GM12878 (cell line): ENCODE data around the gene CHAD.

Experiments
- NR2C2 ChIP-seq: IDR thresholded peaks from 2 replicates; pipeline ENCODE4 v1.6.1; 2011; ENCODE audit warnings: borderline replicate concordance, low read depth; ENCODE audit not compliant: control insufficient read depth, insufficient read length
- NRF1 ChIP-seq: conservative IDR thresholded peaks from 2 replicates; pipeline ENCODE4 v1.6.1; 2011; ENCODE audit warnings: mild to moderate bottlenecking, low read depth, low read length, improper control_type of control experiment
- POLR2A ChIP-seq: IDR thresholded peaks from 2 replicates; pipeline ENCODE4 v1.6.1; 2011; ENCODE audit warnings: low read depth, mild to moderate bottlenecking, low read length
- TF ChIP-seq, protein P1 (sequence below): fragments of 450-650 bp; IDR thresholded peaks from 2 replicates; pipeline ENCODE4 v1.6.1; 2016; ENCODE audit warnings: mild to moderate bottlenecking, moderate library complexity, borderline replicate concordance

DNA sequence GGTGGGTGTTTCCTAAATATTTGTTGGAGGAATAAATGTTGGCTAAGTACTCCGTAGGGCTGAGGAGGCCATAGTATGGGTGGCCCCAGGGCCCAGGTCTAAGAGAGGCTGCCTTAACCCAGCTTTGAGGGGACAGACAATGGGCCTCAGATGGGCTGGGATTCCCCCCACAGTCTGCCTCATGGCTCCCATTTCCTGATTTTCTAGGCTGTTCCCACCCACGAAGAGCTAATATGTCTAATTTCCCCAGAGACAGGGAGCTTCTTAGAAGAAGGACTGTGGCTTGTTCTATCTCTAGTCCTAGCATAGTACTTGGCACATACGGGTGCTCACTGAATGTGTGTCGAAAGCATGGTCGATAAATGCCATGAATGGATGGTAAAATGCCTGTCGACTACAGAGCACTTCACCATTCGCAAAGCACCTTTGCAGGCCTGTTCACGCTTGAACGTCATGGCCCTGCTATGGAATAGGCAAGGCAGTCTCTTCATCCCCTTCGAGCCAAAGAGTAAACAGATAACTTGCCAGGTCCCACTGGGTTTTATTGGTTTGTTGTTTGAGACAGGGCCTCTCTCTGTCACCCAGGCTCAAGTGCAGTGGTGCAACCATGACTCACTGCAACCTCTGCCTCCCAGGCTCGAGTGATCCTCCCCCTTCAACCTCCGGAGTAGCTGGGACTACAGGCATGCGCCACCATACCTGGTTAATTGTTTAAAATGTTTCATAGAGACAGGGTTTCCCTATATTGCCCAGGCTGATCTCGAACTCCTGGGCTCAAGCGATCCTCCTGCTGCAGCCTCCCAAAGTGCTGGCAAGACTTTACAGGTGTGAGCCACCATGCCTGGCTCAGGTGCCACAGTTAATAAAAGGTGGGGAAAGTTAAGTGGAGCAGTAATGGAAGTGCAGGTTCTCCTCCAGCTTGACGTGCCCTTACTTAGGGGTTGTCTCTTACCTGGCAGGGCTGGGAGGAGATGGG, 9.7 kb downstream of the CHAD start:
- TF ChIP-seq NR2C2 = no peak
- TF ChIP-seq, protein P1, sequence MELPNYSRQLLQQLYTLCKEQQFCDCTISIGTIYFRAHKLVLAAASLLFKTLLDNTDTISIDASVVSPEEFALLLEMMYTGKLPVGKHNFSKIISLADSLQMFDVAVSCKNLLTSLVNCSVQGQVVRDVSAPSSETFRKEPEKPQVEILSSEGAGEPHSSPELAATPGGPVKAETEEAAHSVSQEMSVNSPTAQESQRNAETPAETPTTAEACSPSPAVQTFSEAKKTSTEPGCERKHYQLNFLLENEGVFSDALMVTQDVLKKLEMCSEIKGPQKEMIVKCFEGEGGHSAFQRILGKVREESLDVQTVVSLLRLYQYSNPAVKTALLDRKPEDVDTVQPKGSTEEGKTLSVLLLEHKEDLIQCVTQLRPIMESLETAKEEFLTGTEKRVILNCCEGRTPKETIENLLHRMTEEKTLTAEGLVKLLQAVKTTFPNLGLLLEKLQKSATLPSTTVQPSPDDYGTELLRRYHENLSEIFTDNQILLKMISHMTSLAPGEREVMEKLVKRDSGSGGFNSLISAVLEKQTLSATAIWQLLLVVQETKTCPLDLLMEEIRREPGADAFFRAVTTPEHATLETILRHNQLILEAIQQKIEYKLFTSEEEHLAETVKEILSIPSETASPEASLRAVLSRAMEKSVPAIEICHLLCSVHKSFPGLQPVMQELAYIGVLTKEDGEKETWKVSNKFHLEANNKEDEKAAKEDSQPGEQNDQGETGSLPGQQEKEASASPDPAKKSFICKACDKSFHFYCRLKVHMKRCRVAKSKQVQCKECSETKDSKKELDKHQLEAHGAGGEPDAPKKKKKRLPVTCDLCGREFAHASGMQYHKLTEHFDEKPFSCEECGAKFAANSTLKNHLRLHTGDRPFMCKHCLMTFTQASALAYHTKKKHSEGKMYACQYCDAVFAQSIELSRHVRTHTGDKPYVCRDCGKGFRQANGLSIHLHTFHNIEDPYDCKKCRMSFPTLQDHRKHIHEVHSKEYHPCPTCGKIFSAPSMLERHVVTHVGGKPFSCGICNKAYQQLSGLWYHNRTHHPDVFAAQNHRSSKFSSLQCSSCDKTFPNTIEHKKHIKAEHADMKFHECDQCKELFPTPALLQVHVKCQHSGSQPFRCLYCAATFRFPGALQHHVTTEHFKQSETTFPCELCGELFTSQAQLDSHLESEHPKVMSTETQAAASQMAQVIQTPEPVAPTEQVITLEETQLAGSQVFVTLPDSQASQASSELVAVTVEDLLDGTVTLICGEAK = no peak
- no peak for TF ChIP-seq NRF1
- TF ChIP-seq POLR2A = no peak
